IPS-11a (cell line): ENCODE data around the gene MAMSTR.

Source experiments
- H3K4me3 ChIP-seq: one replicate; pipeline ENCODE4 v1.5.1; 2013; ENCODE audit warnings: low read depth, low read length, control low read depth

Gene MAMSTR

GRCh38 chr19:48668761-48669160 is 50.8 kb downstream of the MAMSTR start:
- no peak overlapping the region for H3K4me3 ChIP-seq

GRCh38 chr19:48668332-48668731 is 51.2 kb downstream of the MAMSTR start:
- no peak overlapping the region for H3K4me3 ChIP-seq

GRCh38 chr19:48665786-48666185 is 53.7 kb downstream of the MAMSTR start:
- no peak overlapping the region for H3K4me3 ChIP-seq

DNA sequence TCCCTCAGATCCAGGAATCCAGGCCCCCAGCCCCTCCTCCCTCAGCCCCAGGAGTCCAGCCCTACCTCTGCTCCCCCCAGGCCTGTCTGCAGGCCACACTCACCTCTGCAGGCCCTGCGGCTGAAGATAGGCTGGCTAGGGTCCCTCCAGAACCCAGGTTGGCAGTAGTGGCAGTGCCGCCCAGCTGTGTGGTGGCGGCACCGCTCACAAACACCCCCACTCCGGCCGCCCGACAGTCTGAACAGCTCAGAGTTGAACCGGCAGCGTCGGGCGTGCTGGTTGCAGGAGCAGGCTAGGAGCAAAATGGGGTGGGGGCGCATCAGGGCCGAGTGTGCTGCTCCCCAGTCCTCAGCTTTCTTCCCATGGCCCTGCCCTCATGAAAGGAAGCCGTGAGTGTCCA is 55.0 kb downstream of the MAMSTR start:
- H3K4me3 ChIP-seq: no peak overlapping the region

DNA sequence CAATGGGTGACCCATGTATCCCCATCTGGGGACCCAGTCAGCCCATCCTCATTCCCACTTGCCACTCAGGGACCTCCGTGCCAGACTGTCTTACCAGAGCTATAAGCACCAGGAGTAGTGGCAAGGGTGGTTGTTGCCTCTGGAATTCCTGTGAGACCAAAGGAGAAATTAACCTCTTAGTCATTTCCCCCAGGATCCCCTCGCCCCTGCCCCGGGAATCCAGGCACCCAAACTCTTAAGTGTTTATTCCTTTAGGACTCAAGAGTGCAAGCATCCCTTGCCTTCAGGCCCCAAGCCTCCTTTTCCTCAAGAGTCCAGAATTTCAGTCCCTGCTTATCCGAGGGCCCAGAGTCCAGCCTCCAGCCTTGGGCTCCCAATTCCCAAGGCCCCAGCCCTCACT is 55.9 kb downstream of the MAMSTR start:
- H3K4me3 ChIP-seq: no peak overlapping the region
